Heart left ventricle (tissue), 16 donors: ENCODE results near the gene ABCF3. TPM values are rescaled to one million over a fixed set of nuclear protein-coding genes. Genes with fewer than 3 reads are reported as not detected.

Source experiments
- ATAC-seq, 4 donors: fragments of 200-7000 bp; cut with Tn5 transposase; one replicate each; pipeline ENCODE4 v1.9.1; 2020 to 2022; ENCODE audit warnings: moderate library complexity in 4 of 4, mild to moderate bottlenecking in 3 of 4, moderate number of reproducible peaks in 1 of 4
- DNase-seq, 5 donors: peaks; one replicate each; pipeline ENCODE4 v3.0.0-alpha.2; 2020
- H3K27ac ChIP-seq, 12 donors: fragments of 200-600 bp; sonication (generic) in 4 of 12; one replicate each; pipeline versions ENCODE4 v1.5.0 to v1.8.0; 2016 to 2022; ENCODE audit warnings: mild to moderate bottlenecking in 2 of 12
- H3K27me3 ChIP-seq, 9 donors: fragments of 200-600 bp; sonication (generic) in 2 of 9; one replicate each; pipeline versions ENCODE4 v1.5.1 to v1.8.0; 2016 to 2022; ENCODE audit warnings: mild to moderate bottlenecking in 3 of 9
- H3K36me3 ChIP-seq, 9 donors: fragments of 200-600 bp; sonication (generic) in 2 of 9; one replicate each; pipeline versions ENCODE4 v1.5.0 to v1.8.0; 2018 to 2022; ENCODE audit warnings: mild to moderate bottlenecking in 2 of 9
- H3K4me1 ChIP-seq, 12 donors: fragments of 200-600 bp; sonication (generic) in 4 of 12; one replicate each; pipeline versions ENCODE4 v1.5.0 to v1.8.0; 2016 to 2022; ENCODE audit warnings: mild to moderate bottlenecking in 3 of 12
- H3K4me3 ChIP-seq, 12 donors: fragments of 200-600 bp; sonication (generic) in 4 of 12; one replicate each; pipeline versions ENCODE4 v1.5.0 to v1.8.0; 2017 to 2022; ENCODE audit warnings: mild to moderate bottlenecking in 9 of 12, moderate library complexity in 4 of 12
- H3K9me3 ChIP-seq, 12 donors: fragments of 200-600 bp; sonication (generic) in 4 of 12; one replicate each; pipeline versions ENCODE4 v1.5.0 to v1.8.0; 2016 to 2022; ENCODE audit warnings: mild to moderate bottlenecking in 1 of 12
- CTCF ChIP-seq, 12 donors: fragments of 200-600 bp; sonication (generic) in 4 of 12; IDR thresholded peaks; one replicate each; pipeline versions ENCODE4 v1.5.0 to v1.8.0; 2018 to 2022; ENCODE audit warnings: antibody characterized with exemption in 12 of 12, mild to moderate bottlenecking in 5 of 12
- POLR2A ChIP-seq, 2 donors: fragments of 450-650 bp; IDR thresholded peaks; one replicate each; pipeline ENCODE4 v1.6.1; 2017; ENCODE audit warnings: antibody characterized with exemption in 2 of 2, mild to moderate bottlenecking in 2 of 2, moderate library complexity in 2 of 2
- WGBS, 4 donors: extraction: QIAGEN DNeasy Blood & Tissue Kit in 2 of 4; methylation state at CpG; one replicate each; pipeline versions ENCODE4 v1.1.5 to v1.1.7; 2013 to 2018; 5-methylcytosine and 5-hydroxymethylcytosine counted together
- intact Hi-C, 10 donors: fragments of 100-400 bp; cut with DNase I; formaldehyde crosslinking; loops; one replicate each; pipeline versions ENCODE4 v1.11.1 to v1.14.2; 2022
- polyA plus RNA-seq, 2 donors: library from polyadenylated mRNA; stranded (reverse); fragments of 200-250 nt; gene quantifications; one replicate each; pipeline ENCODE4 v1.2.3, GENCODE V29; 2013
- total RNA-seq, 9 donors: library from RNA; depleted of rRNA in 2 of 9; stranded (reverse); fragments of >200 nt in 2 of 9; fragmentation: NEBNext Ultra II Directional in 3 of 9; extraction: Animal tissue kit (Norgen Biotek cat#: 25700) in 3 of 9; gene quantifications; one replicate each; pipeline versions ENCODE4 v1.1.0 to v1.2.4, GENCODE V29; 2016 to 2023
- donor health status: ischemic (EF 13 %, LVEDD 7.1; RV severe dilation, severe dysfunction).
- donor health status: healthy with polysubstance abuse.
- donor health status: DM: no; HTN: yes; CAD: no.
- donor health status: DM: no; HTN: no; CAD: no.
- donor health status: ischemic (EF 25% LVEDD 6.9; RV normal size, moderate dysfunction).
- donor health status: ischemic (EF 25% LVEDD 5.7; RV mildly dilated, moderate dysfunction).
- donor health status: healthy.
- donor health status: DM: yes; HTN: yes; CAD: no.
- donor health status: ischemic (EF 35%, LVEDD 5.7; RV mildly dilated, moderate dysfunction).
- donor health status: nonischemic (EF 11% LVEDD 7.7; RV severe dilation, severe dysfunction).
- donor health status: DM: yes; HTN: yes; CAD: no.
- donor health status: PGD.
- donor health status: ischemic (EF 29% LVEDD 5.4; RV normal size, mild dysfunction).
- donor health status: nonischemic (EF 23%, LVEDD 6.1; RV moderate dilation, normal function).

Gene ABCF3
- total and polyA plus RNA-seq, 11 donors: 58.2 to 81.9 (median 69.2) TPM

DNA sequence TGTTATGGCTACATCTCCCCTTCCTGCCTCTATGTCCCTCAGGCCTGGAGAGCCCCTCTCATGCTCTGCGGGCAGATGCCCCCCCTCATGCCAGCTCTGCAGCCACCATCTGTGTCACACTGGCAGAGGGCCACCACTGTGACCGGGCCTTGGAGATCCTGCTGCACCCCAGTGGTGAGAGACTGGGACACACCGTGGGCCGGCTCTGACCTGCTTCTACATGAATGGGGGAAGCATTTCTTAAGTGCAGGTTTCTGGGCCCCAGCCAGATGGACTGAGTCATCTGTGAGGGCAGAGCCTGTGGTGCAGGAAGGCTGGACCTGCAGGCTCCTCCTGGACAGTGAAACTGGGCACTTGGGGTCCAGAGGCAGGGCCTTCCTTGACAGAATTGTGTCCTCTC lies 48.2 kb downstream of the ABCF3 start:
- DNase-seq (peak in 4 of 5 donors; percentile 40 to 65 (median 52)), ATAC-seq (peak in 3 of 4 donors; percentile 43 to 63 (median 60))
- Histone ChIP-seq H3K9me3 (no peaks in the 10 kb centered on the region), H3K4me3 (no peak overlapping the region), H3K27ac (no peak overlapping the region), H3K36me3 (no peaks in the 10 kb centered on the region), H3K27me3 (peaks cover 20 to 51% (median 30%) of the 10 kb centered on the region in 9 donors), H3K4me1 (peaks cover 0 to 19% (median 11%) of the 10 kb centered on the region in 12 donors)
- no peak for TF ChIP-seq POLR2A (IDR thresholded peaks at IDR 0.05)
- peak in 1 of 12 donors; percentile 34 for TF ChIP-seq CTCF (IDR thresholded peaks at IDR 0.05)
- intact Hi-C loops: no loop called here
- 22 to 67% (median 26%) methylated on average over 1 to 4 of the region's 4 CpGs for WGBS, 4 donors

GRCh38 chr3:184234671-184235380 lies 48.8 kb downstream of the ABCF3 start:
- intact Hi-C loops: loop anchor here in 1 of 10 donors (5.0 kb wide), 1 partner anchor 88 kb away; no protein-coding TSS in a partner anchor

DNA sequence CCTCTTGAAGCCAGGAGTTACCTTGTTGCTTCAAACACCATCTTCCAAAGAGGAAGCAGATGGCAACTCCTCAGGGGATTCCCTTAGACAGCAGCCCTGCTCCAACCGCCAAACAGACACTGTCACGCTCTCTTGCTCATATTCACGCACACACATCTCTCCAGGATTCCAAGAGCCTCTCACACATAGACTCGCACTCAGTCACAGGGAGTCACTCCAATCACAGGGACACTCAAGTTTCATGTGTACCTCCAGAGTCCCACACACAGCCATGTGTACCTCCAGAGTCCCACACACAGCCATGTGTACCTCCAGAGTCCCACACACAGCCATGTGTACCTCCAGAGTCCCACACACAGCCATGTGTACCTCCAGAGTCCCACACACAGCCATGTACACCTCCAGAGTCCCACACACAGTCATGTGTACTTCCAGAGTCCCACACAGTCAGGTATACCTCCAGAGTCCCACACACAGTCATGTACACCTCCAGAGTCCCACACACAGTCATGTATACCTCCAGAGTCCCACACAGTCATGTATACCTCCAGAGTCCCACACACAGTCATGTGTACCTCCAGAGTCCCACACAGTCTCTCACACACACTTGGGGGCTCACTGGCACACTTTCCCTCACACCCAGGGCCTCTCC lies 49.5 kb downstream of the ABCF3 start:
- Histone ChIP-seq H3K4me1 (peaks cover 0 to 6% (median 0%) of the 10 kb centered on the region in 12 donors), H3K27ac (no peak overlapping the region), H3K4me3 (no peak overlapping the region), H3K9me3 (no peaks in the 10 kb centered on the region), H3K27me3 (peaks cover 9 to 39% (median 18%) of the 10 kb centered on the region in 9 donors), H3K36me3 (no peaks in the 10 kb centered on the region)
- WGBS, 4 donors: 79 to 85% (median 80%) methylated on average over 4 of the region's 4 CpGs
- intact Hi-C loops: loop anchor here in 1 of 10 donors (5.0 kb wide), 1 partner anchor 88 kb away; no protein-coding TSS in a partner anchor
- no peak for DNase-seq
- ATAC-seq: no peak
- TF ChIP-seq CTCF (IDR thresholded peaks at IDR 0.05) (no peak), POLR2A (IDR thresholded peaks at IDR 0.05) (no peak)

More at GRCh38 chr3:184234671-184235380, 48.8 kb downstream of the ABCF3 start:
- Histone ChIP-seq H3K9me3 (no peaks in the 10 kb centered on the region), H3K4me1 (peaks cover 0 to 13% (median 6%) of the 10 kb centered on the region in 12 donors), H3K27me3 (peaks cover 15 to 46% (median 24%) of the 10 kb centered on the region in 9 donors), H3K4me3 (no peak overlapping the region), H3K36me3 (no peaks in the 10 kb centered on the region), H3K27ac (no peak overlapping the region)
- TF ChIP-seq CTCF (IDR thresholded peaks at IDR 0.05) (no peak), POLR2A (IDR thresholded peaks at IDR 0.05) (no peak)
- DNase-seq (no peak), ATAC-seq (no peak)
- 84 to 87% (median 85%) methylated on average over 17 to 19 of the region's 19 CpGs for WGBS, 4 donors

- H3K27me3 ChIP-seq: peaks cover 6 to 34% (median 13%) of the 10 kb centered on the region in 9 donors
- no peak for TF ChIP-seq CTCF (IDR thresholded peaks at IDR 0.05)
- no peak for TF ChIP-seq POLR2A (IDR thresholded peaks at IDR 0.05)
- ATAC-seq: no peak
These were observed 50.0 kb downstream of the ABCF3 start for GRCh38 chr3:184236033-184236410.

More at GRCh38 chr3:184236033-184236410, 50.0 kb downstream of the ABCF3 start:
- WGBS, 4 donors: 41 to 54% (median 47%) methylated on average over 9 to 14 of the region's 14 CpGs
- DNase-seq: no peak
- H3K36me3 ChIP-seq: no peaks in the 10 kb centered on the region
- H3K9me3 ChIP-seq: no peaks in the 10 kb centered on the region
- H3K4me1 ChIP-seq: peaks cover 0 to under 1% (median 0%) of the 10 kb centered on the region in 12 donors
- no peak overlapping the region for H3K4me3 ChIP-seq
- H3K27ac ChIP-seq: no peak overlapping the region
- intact Hi-C loops: loop anchor here in 1 of 10 donors (5.0 kb wide), 1 partner anchor 89 kb away; no protein-coding TSS in a partner anchor
